Natural killer cell (primary cell): ENCODE results near the gene STK32B. TPM values are rescaled to one million over a fixed set of nuclear protein-coding genes. Genes with fewer than 3 reads are reported as not detected.

Experiments used
- ATAC-seq, 3 donors: fragments of 150-1000 bp in 2 of 3; fragments of 200-7000 bp in 1 of 3; cut with Tn5 transposase; 1 replicate in 1 of 3; 2 replicates in 2 of 3; pipeline ENCODE4 v1.10.0; 2021; ENCODE audit warnings: mild to moderate bottlenecking in 2 of 3, moderate library complexity in 2 of 3
- DNase-seq, 2 donors: peaks; one replicate each; pipeline versions ENCODE4 v3.0.0 to v3.0.0-alpha.2; 2013 to 2021; ENCODE audit warnings: mixed read lengths in 1 of 2
- H3K27ac ChIP-seq: one replicate; pipeline ENCODE4 v1.5.1; 2013; ENCODE audit warnings: mild to moderate bottlenecking, low read length
- H3K27me3 ChIP-seq: one replicate; pipeline ENCODE4 v1.6.1; 2013; ENCODE audit warnings: low read length; ENCODE audit not compliant: control insufficient read depth, insufficient read depth
- H3K36me3 ChIP-seq: one replicate; pipeline ENCODE4 v1.6.1; 2013; ENCODE audit warnings: low read length; ENCODE audit not compliant: control insufficient read depth, insufficient read depth
- H3K4me1 ChIP-seq: one replicate; pipeline ENCODE4 v1.6.1; 2013; ENCODE audit warnings: low read length; ENCODE audit not compliant: control insufficient read depth, insufficient read depth
- H3K4me3 ChIP-seq: one replicate; pipeline ENCODE4 v1.5.1; 2013; ENCODE audit warnings: low read length
- H3K9me3 ChIP-seq: one replicate; pipeline ENCODE4 v1.6.1; 2013; ENCODE audit warnings: low read length; ENCODE audit not compliant: control insufficient read depth, insufficient read depth
- H3K27ac Mint-ChIP-seq, 2 donors: one replicate each; pipeline ENCODE4 v1.8.0; 2022; ENCODE audit warnings: mild to moderate bottlenecking in 2 of 2, mixed read lengths in 2 of 2, moderate library complexity in 1 of 2
- H3K27me3 Mint-ChIP-seq, 2 donors: one replicate each; pipeline ENCODE4 v1.8.0; 2022; ENCODE audit warnings: low read depth in 2 of 2, mixed read lengths in 2 of 2
- H3K36me3 Mint-ChIP-seq: one replicate; pipeline ENCODE4 v1.8.0; 2022; ENCODE audit warnings: mixed read lengths
- H3K4me1 Mint-ChIP-seq, 2 donors: one replicate each; pipeline ENCODE4 v1.8.0; 2022; ENCODE audit warnings: mixed read lengths in 2 of 2
- H3K4me3 Mint-ChIP-seq: one replicate; pipeline ENCODE4 v1.8.0; 2022; ENCODE audit warnings: mild to moderate bottlenecking, moderate library complexity, mixed read lengths
- H3K9me3 Mint-ChIP-seq, 2 donors: one replicate each; pipeline ENCODE4 v1.8.0; 2022; ENCODE audit warnings: mixed read lengths in 2 of 2
- WGBS: methylation state at CpG from one replicate; pipeline ENCODE4 v1.1.7; 2013; ENCODE audit warnings: missing lambda C conversion rate; ENCODE audit not compliant: insufficient coverage; 5-methylcytosine and 5-hydroxymethylcytosine counted together
- intact Hi-C: fragments of 100-400 bp; cut with micrococcal nuclease; formaldehyde crosslinking; loops from one replicate; pipeline ENCODE4 v1.14.2; 2022
- total RNA-seq, 4 donors: library from RNA; stranded (reverse); fragments of 120-200 nt in 1 of 4; gene quantifications; one replicate each; pipeline versions ENCODE4 v1.2.3 to v1.2.4, GENCODE V29; 2013 to 2022
- TF ChIP-seq, protein P1 (sequence below): fragments of 200-600 bp; IDR thresholded peaks from one replicate; pipeline ENCODE4 v1.8.0; 2022; ENCODE audit warnings: antibody characterized with exemption

STK32B gene
- total RNA-seq, 3 donors from 2014 or later (not counting 1 experiment from before 2014, with no cell fraction given): 0.32 to 0.33 TPM; not detected in 1

- Mint-ChIP-seq H3K4me3 (no peak overlapping the region), H3K27ac (no peak overlapping the region), H3K27me3 (peaks cover 9 to 10% of the 10 kb centered on the region in 2 donors), H3K36me3 (no peaks in the 10 kb centered on the region), H3K4me1 (no peaks in the 10 kb centered on the region), H3K9me3 (no peaks in the 10 kb centered on the region)
- intact Hi-C loops: no loop called here
- H3K36me3 ChIP-seq: no peaks in the 10 kb centered on the region
- no peaks in the 10 kb centered on the region for H3K27me3 ChIP-seq
- WGBS: 95% methylated on average over 8 of the region's 8 CpGs
- TF ChIP-seq, protein P1, sequence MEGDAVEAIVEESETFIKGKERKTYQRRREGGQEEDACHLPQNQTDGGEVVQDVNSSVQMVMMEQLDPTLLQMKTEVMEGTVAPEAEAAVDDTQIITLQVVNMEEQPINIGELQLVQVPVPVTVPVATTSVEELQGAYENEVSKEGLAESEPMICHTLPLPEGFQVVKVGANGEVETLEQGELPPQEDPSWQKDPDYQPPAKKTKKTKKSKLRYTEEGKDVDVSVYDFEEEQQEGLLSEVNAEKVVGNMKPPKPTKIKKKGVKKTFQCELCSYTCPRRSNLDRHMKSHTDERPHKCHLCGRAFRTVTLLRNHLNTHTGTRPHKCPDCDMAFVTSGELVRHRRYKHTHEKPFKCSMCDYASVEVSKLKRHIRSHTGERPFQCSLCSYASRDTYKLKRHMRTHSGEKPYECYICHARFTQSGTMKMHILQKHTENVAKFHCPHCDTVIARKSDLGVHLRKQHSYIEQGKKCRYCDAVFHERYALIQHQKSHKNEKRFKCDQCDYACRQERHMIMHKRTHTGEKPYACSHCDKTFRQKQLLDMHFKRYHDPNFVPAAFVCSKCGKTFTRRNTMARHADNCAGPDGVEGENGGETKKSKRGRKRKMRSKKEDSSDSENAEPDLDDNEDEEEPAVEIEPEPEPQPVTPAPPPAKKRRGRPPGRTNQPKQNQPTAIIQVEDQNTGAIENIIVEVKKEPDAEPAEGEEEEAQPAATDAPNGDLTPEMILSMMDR: no peak
- H3K4me1 ChIP-seq: no peaks in the 10 kb centered on the region
- no peak overlapping the region for H3K27ac ChIP-seq
- no peak for DNase-seq
- no peak for ATAC-seq
- no peak overlapping the region for H3K4me3 ChIP-seq
- H3K9me3 ChIP-seq: no peaks in the 10 kb centered on the region
Measured at GRCh38 chr4:5424901-5425300, 373.6 kb downstream of the STK32B start.

- Histone ChIP-seq H3K4me1 (no peaks in the 10 kb centered on the region), H3K27ac (no peak overlapping the region), H3K9me3 (no peaks in the 10 kb centered on the region), H3K4me3 (no peak overlapping the region), H3K27me3 (no peaks in the 10 kb centered on the region), H3K36me3 (no peaks in the 10 kb centered on the region)
- H3K27ac Mint-ChIP-seq: no peak overlapping the region
- peaks cover 0 to 2% of the 10 kb centered on the region in 2 donors for H3K9me3 Mint-ChIP-seq
- peaks cover 9 to 24% of the 10 kb centered on the region in 2 donors for H3K27me3 Mint-ChIP-seq
- TF ChIP-seq, protein P1: no peak
- no peak for DNase-seq
- H3K4me3 Mint-ChIP-seq: no peak overlapping the region
- H3K36me3 Mint-ChIP-seq: no peaks in the 10 kb centered on the region
- no peaks in the 10 kb centered on the region for H3K4me1 Mint-ChIP-seq
- no peak for ATAC-seq
- intact Hi-C loops: no loop called here
Measured at GRCh38 chr4:5429747-5430146, 378.5 kb downstream of the STK32B start.

DNA sequence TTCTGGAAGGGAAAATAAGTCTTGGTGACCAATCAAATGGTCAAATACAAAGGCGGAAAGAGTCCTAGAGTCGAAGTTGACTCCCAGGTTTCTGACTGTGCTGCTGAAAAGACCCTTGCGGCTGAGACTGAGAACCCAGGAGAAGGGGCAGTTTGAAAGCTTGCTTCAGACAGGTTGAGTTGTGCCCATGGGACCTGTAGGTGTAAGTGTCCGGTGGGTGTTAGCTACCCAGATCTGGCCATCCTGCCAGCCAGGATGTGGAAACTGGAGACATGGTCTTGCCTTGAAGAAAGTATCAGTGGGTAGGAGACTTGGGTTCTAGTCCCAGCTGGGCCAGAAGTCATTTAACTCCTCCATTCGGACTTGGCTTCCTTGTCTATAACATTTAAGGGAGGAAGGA is 381.9 kb downstream of the STK32B start:
- Histone ChIP-seq H3K36me3 (no peaks in the 10 kb centered on the region), H3K4me1 (no peaks in the 10 kb centered on the region), H3K27me3 (no peaks in the 10 kb centered on the region), H3K4me3 (no peak overlapping the region), H3K27ac (no peak overlapping the region), H3K9me3 (no peaks in the 10 kb centered on the region)
- H3K27me3 Mint-ChIP-seq: peaks cover 9 to 30% of the 10 kb centered on the region in 2 donors
- DNase-seq: no peak
- 89% methylated on average over 5 of the region's 5 CpGs for WGBS
- TF ChIP-seq, protein P1: no peak
- intact Hi-C loops: no loop called here
- H3K4me1 Mint-ChIP-seq: no peaks in the 10 kb centered on the region
- ATAC-seq: no peak
- H3K27ac Mint-ChIP-seq: no peak overlapping the region
- peaks cover 0 to 2% of the 10 kb centered on the region in 2 donors for H3K9me3 Mint-ChIP-seq
- H3K36me3 Mint-ChIP-seq: no peaks in the 10 kb centered on the region
- H3K4me3 Mint-ChIP-seq: no peak overlapping the region

- Histone ChIP-seq H3K36me3 (no peaks in the 10 kb centered on the region), H3K27me3 (no peaks in the 10 kb centered on the region), H3K4me3 (no peak overlapping the region), H3K27ac (no peak overlapping the region), H3K4me1 (no peaks in the 10 kb centered on the region), H3K9me3 (no peaks in the 10 kb centered on the region)
- DNase-seq: no peak
- Mint-ChIP-seq H3K4me1 (no peaks in the 10 kb centered on the region), H3K9me3 (peaks cover 0 to 4% of the 10 kb centered on the region in 2 donors), H3K27ac (no peak overlapping the region), H3K36me3 (no peaks in the 10 kb centered on the region), H3K4me3 (no peak overlapping the region), H3K27me3 (peaks cover 5 to 23% of the 10 kb centered on the region in 2 donors)
- TF ChIP-seq, protein P1: no peak
- WGBS: 82% methylated on average over 5 of the region's 5 CpGs
- intact Hi-C loops: no loop called here
- no peak for ATAC-seq
Measured at GRCh38 chr4:5435201-5435600, 383.9 kb downstream of the STK32B start.
